Astrocyte of the spinal cord (primary cell): ENCODE results near the gene MACC1.

Experiments used
- DNase-seq: peaks from one replicate; pipeline ENCODE4 v3.0.0; 2011; ENCODE audit warnings: low read depth, low spot score
- H3K4me3 ChIP-seq: 2 replicates; pipeline ENCODE4 v1.5.1; 2011; ENCODE audit warnings: low read depth, mild to moderate bottlenecking, low read length, moderate library complexity
- CTCF ChIP-seq: IDR thresholded peaks from 2 replicates; pipeline ENCODE4 v1.5.1; 2012; ENCODE audit warnings: low read depth, mild to moderate bottlenecking, low read length, inconsistent platforms
- in situ Hi-C: cut with HindIII; loops from 2 replicates; pipeline ENCODE4 v1.10.0; 2017; ENCODE audit warnings: low sequenced_read_pairs

MACC1 gene

GRCh38 chr7:20219446-20220292, 2.5 kb upstream of the MACC1 start:
- in situ Hi-C loops = no loop called here
- H3K4me3 ChIP-seq = no peak overlapping the region
- DNase-seq = peak; percentile 96
- TF ChIP-seq CTCF = no peak

GRCh38 chr7:20219062-20219445, 1.9 kb upstream of the MACC1 start:
- no peak for TF ChIP-seq CTCF
- DNase-seq = no peak
- in situ Hi-C loops = no loop called here
- H3K4me3 ChIP-seq = no peak overlapping the region

- no peak overlapping the region for H3K4me3 ChIP-seq
- no peak for DNase-seq
- in situ Hi-C loops = no loop called here
- TF ChIP-seq CTCF = no peak
Measured at GRCh38 chr7:20218279-20218678, 1.1 kb upstream of the MACC1 start.

- no peak overlapping the region for H3K4me3 ChIP-seq
- no peak for DNase-seq
- in situ Hi-C loops = no loop called here
- TF ChIP-seq CTCF = no peak
Measured at GRCh38 chr7:20216406-20217036, 663 bp downstream of the MACC1 start.

- no peak for TF ChIP-seq CTCF
- DNase-seq = no peak
- in situ Hi-C loops = no loop called here
- H3K4me3 ChIP-seq = no peak overlapping the region
Measured at GRCh38 chr7:20214921-20215669, 2.1 kb downstream of the MACC1 start.

GRCh38 chr7:20214132-20214531, 3.1 kb downstream of the MACC1 start:
- TF ChIP-seq CTCF = no peak
- no peak overlapping the region for H3K4me3 ChIP-seq
- no peak for DNase-seq
- in situ Hi-C loops = no loop called here
